Keratinocyte (primary cell): ENCODE results near the gene OR2L8.

Source experiments
- EZH2 ChIP-seq: IDR thresholded peaks from one replicate; pipeline ENCODE4 v1.6.1; 2012; ENCODE audit warnings: inconsistent platforms, mild to moderate bottlenecking, low read length, moderate library complexity
- TF ChIP-seq, protein P1 (sequence below), 3 experiments: IDR thresholded peaks in 1 of 3; conservative IDR thresholded peaks in 1 of 3; optimal IDR thresholded peaks in 1 of 3; 2 replicates in 2 of 3; 3 replicates in 1 of 3; pipeline versions ENCODE3 to v1.5.1; 2011; ENCODE audit warnings: low read length in 3 of 3, mild to moderate bottlenecking in 3 of 3, moderate library complexity in 2 of 3, control low read depth in 1 of 3, inconsistent platforms in 1 of 3; ENCODE audit not compliant: insufficient read depth in 2 of 3; ENCODE audit errors: extremely low read depth in 1 of 3

DNA sequence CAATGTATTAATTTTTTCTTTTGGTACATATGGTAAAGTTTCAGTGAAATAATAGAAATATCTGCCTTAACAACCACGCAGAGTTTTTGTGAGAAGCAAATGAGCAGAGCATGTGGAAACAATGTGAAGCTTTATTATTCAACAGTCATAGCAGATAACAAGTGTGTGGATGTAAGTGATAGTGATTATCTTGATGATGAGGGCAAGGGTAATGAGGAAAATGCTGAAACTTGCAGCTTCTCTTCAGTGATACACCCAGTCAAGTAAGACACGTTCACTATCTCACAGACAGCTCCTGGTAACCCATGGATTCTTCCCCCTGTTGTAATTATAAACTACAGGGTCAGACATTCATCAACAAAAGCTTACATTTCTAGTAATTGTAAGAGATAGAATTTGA is 50.2 kb downstream of the OR2L8 start:
- TF ChIP-seq, protein P1, sequence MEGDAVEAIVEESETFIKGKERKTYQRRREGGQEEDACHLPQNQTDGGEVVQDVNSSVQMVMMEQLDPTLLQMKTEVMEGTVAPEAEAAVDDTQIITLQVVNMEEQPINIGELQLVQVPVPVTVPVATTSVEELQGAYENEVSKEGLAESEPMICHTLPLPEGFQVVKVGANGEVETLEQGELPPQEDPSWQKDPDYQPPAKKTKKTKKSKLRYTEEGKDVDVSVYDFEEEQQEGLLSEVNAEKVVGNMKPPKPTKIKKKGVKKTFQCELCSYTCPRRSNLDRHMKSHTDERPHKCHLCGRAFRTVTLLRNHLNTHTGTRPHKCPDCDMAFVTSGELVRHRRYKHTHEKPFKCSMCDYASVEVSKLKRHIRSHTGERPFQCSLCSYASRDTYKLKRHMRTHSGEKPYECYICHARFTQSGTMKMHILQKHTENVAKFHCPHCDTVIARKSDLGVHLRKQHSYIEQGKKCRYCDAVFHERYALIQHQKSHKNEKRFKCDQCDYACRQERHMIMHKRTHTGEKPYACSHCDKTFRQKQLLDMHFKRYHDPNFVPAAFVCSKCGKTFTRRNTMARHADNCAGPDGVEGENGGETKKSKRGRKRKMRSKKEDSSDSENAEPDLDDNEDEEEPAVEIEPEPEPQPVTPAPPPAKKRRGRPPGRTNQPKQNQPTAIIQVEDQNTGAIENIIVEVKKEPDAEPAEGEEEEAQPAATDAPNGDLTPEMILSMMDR (optimal IDR thresholded peaks at IDR 0.05 in 1 of 3, IDR thresholded peaks at IDR 0.05 in 1 of 3, conservative IDR thresholded peaks at IDR 0.05 in 1 of 3; ENCODE audit: extremely low read depth in 1 of 3, insufficient read depth in 2 of 3, low read length in 3 of 3), result no peak
- TF ChIP-seq EZH2, result no peak
